KMS-11 (cell line): ENCODE data around the gene CYB5R4.

Source experiments
- H2AFZ ChIP-seq: fragments of 200-600 bp; sonication (generic); 2 replicates; pipeline ENCODE4 v1.6.1; 2016; ENCODE audit warnings: antibody characterized with exemption, mixed run types, low read depth
- H3K27ac ChIP-seq: fragments of 200-600 bp; sonication (generic); 2 replicates; pipeline ENCODE4 v1.6.1; 2016; ENCODE audit warnings: mild to moderate bottlenecking, mixed run types
- H3K27me3 ChIP-seq: fragments of 200-600 bp; sonication (generic); 2 replicates; pipeline ENCODE4 v1.6.1; 2017; ENCODE audit warnings: mild to moderate bottlenecking, low read depth, mixed run types, moderate library complexity; ENCODE audit not compliant: insufficient read depth
- H3K36me3 ChIP-seq: fragments of 200-600 bp; sonication (generic); 2 replicates; pipeline ENCODE4 v1.6.1; 2017; ENCODE audit warnings: mild to moderate bottlenecking, mixed run types; ENCODE audit not compliant: insufficient read depth
- H3K4me1 ChIP-seq: fragments of 200-600 bp; sonication (generic); 2 replicates; pipeline ENCODE4 v1.6.1; 2016; ENCODE audit warnings: mild to moderate bottlenecking, low read depth, mixed run types; ENCODE audit not compliant: poor library complexity, severe bottlenecking
- H3K4me2 ChIP-seq: fragments of 200-600 bp; sonication (generic); 2 replicates; pipeline ENCODE4 v1.7.0; 2016; ENCODE audit warnings: mild to moderate bottlenecking, mixed run types
- H3K4me3 ChIP-seq: fragments of 200-600 bp; sonication (generic); IDR thresholded peaks from 2 replicates; pipeline ENCODE4 v1.6.1; 2017; ENCODE audit warnings: low read depth, low read length, mixed read lengths; ENCODE audit not compliant: insufficient read depth
- H3K79me2 ChIP-seq: fragments of 200-600 bp; sonication (generic); 2 replicates; pipeline ENCODE4 v1.6.1; 2016; ENCODE audit warnings: low read depth, mixed run types; ENCODE audit not compliant: insufficient read depth
- H3K9ac ChIP-seq: fragments of 200-600 bp; sonication (generic); 2 replicates; pipeline ENCODE4 v1.6.1; 2016; ENCODE audit warnings: mild to moderate bottlenecking, mixed run types
- H4K20me1 ChIP-seq: fragments of 200-600 bp; sonication (generic); 2 replicates; pipeline ENCODE4 v1.6.1; 2016; ENCODE audit warnings: mild to moderate bottlenecking, mixed run types; ENCODE audit not compliant: insufficient read depth
- CTCF ChIP-seq: fragments of 200-600 bp; sonication (generic); conservative IDR thresholded peaks from 2 replicates; pipeline ENCODE4 v1.6.1; 2017; ENCODE audit warnings: low read depth, mild to moderate bottlenecking, antibody characterized with exemption, low read length, moderate library complexity, mixed read lengths

CYB5R4 gene

GRCh38 chr6:83883240-83883639, 23.8 kb downstream of the CYB5R4 start:
- Histone ChIP-seq H3K4me3 (no peak overlapping the region), H3K36me3 (no peaks in the 10 kb centered on the region), H4K20me1 (no peaks in the 10 kb centered on the region), H3K27me3 (no peaks in the 10 kb centered on the region), H3K4me1 (no peaks in the 10 kb centered on the region), H3K4me2 (no peak overlapping the region), H3K27ac (no peak overlapping the region), H3K79me2 (no peaks in the 10 kb centered on the region), H3K9ac (no peak overlapping the region), H2AFZ (no peak overlapping the region)
- no peak for TF ChIP-seq CTCF

DNA sequence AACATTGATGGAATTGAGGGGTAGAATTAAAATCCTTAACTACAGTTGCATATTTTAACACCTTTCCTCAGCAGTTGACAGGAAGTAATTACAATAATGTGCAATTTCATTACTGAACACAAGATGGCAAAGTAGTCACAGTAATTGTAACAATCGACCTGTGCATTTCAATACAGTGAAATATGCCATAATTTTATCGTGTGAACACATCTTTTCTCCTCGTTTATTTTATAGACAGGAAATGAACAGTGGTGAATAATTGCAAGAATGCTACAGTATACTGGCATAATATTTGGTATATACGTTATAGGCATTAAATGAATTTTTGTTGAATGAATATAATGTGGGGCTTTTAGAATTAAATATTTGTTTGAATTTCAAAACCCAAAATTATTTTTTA, 25.0 kb downstream of the CYB5R4 start:
- Histone ChIP-seq H3K4me3 (no peak overlapping the region), H3K4me2 (no peak overlapping the region), H3K36me3 (no peaks in the 10 kb centered on the region), H3K9ac (no peak overlapping the region), H4K20me1 (no peaks in the 10 kb centered on the region), H2AFZ (no peak overlapping the region), H3K4me1 (no peaks in the 10 kb centered on the region), H3K79me2 (no peaks in the 10 kb centered on the region), H3K27ac (no peak overlapping the region), H3K27me3 (no peaks in the 10 kb centered on the region)
- peak; percentile 68 for TF ChIP-seq CTCF

DNA sequence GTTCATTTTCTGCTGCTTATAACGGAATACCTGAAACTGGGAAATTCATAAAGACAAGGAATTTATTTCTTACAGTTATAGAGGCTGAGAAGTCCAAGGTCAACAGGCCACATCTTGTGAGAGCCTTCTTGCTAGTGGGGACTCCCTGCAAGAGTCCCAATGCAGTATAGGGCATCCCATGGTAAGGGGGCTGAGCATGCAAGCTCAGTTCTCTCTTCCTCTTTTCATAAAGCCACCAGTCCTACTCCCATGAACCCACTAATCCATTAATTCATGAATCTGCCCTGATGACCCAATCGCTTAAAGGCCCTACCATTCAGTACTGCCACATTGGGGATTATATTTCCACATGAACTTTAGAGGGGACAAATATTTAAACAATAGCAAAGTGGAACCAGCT, 26.5 kb downstream of the CYB5R4 start:
- Histone ChIP-seq H3K4me2 (no peak overlapping the region), H2AFZ (no peak overlapping the region), H3K9ac (no peak overlapping the region), H3K4me1 (no peaks in the 10 kb centered on the region), H3K27ac (no peak overlapping the region), H3K79me2 (no peaks in the 10 kb centered on the region), H3K27me3 (no peaks in the 10 kb centered on the region), H4K20me1 (no peaks in the 10 kb centered on the region), H3K36me3 (no peaks in the 10 kb centered on the region), H3K4me3 (no peak overlapping the region)
- TF ChIP-seq CTCF = no peak

DNA sequence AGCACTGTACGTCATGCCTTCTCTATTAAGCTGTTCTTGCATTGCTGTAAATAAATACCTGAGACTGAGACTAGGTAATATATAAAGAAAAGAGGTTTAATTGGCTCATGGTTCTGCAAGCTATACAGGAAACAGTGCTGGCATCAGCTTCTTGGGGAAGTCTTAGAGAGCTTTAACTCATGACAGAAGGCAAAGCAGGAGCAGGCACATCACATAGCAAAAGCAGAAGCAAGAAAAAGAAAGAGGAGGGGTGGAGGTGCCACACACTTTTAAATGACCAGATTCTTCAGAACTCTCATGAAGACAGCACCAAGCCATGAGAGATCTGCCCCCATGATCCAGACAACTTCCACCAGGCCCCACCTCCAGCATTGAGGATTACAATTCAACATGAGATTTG, 30.1 kb downstream of the CYB5R4 start:
- no peaks in the 10 kb centered on the region for H3K27me3 ChIP-seq
- no peak overlapping the region for H2AFZ ChIP-seq
- H3K27ac ChIP-seq = no peak overlapping the region
- no peak overlapping the region for H3K4me2 ChIP-seq
- no peaks in the 10 kb centered on the region for H3K36me3 ChIP-seq
- no peak overlapping the region for H3K4me3 ChIP-seq
- no peak overlapping the region for H3K9ac ChIP-seq
- no peaks in the 10 kb centered on the region for H4K20me1 ChIP-seq
- no peaks in the 10 kb centered on the region for H3K79me2 ChIP-seq
- no peaks in the 10 kb centered on the region for H3K4me1 ChIP-seq
- no peak for TF ChIP-seq CTCF

DNA sequence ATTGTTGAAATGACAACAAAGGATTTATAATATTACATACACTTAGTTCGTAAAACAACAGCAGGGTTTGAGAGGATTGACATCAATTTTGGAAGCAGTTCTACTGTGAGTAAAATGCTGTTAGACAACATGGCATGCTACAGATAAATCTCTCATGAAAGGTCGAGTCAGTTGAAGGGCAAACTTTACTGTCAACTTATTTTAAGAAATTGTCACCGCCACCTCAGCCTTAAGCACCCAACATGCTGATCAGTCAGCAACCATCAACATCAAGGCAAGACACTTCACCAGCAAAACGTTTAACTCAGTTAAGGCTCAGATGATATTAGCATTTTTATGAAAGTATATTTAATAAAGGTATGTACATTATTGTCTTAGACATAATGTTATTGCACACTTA, 31.0 kb downstream of the CYB5R4 start:
- Histone ChIP-seq H3K4me3 (no peak overlapping the region), H3K79me2 (no peaks in the 10 kb centered on the region), H3K9ac (no peak overlapping the region)

More for the DNA sequence above, 31.0 kb downstream of the CYB5R4 start:
- Histone ChIP-seq H4K20me1 (no peaks in the 10 kb centered on the region), H3K4me2 (no peak overlapping the region), H3K36me3 (no peaks in the 10 kb centered on the region), H2AFZ (no peak overlapping the region), H3K4me1 (no peaks in the 10 kb centered on the region), H3K27ac (no peak overlapping the region), H3K27me3 (no peaks in the 10 kb centered on the region)
- no peak for TF ChIP-seq CTCF
